GM18507 (cell line): Measurements from ENCODE around the gene RAD9A.
A peak's percentile ranks its signal among the peaks of the same experiment; 100 is the strongest.
"Not testable (repeated sequence)": the region's sequence is repeated elsewhere in the genome, so short reads cannot be mapped to it uniquely, and the experiment has no call there.

Source experiments
- DNase-seq: peaks from one replicate; pipeline ENCODE4 v3.0.0; 2011; ENCODE audit warnings: low read depth; ENCODE audit not compliant: insufficient read length; ENCODE audit errors: extremely low spot score
- FAIRE-seq: peaks from 2 replicates; lab custom pipeline; 2011; peaks lifted over from hg19 to GRCh38; lab: Jason Lieb, UNC

The RAD9A gene

DNA sequence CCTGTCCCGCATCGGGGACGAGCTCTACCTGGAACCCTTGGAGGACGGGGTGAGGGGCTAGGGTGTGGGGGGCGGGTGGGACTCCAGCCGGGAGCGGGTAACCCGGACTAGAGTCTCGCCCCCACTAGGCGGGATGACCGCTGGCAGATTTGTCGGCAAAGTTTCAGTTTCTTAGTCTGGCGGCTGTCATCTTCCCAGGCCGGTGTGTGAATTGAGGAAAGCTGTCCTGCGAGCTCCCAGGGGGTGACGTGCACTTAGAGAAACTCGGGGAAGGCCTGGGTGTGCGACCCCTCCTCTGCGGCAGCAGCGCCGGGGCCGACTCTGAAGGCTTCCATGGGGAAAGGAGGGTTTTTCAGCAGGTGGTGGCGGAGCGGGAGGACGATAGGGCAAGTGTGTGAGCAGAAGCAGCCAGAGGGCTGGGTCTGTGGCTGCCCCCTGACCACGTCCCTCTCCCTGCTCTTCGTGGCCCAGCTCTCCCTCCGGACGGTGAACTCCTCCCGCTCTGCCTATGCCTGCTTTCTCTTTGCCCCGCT lies 463 bp downstream of the RAD9A start:
- FAIRE-seq = no peak
- DNase-seq = no peak

DNA sequence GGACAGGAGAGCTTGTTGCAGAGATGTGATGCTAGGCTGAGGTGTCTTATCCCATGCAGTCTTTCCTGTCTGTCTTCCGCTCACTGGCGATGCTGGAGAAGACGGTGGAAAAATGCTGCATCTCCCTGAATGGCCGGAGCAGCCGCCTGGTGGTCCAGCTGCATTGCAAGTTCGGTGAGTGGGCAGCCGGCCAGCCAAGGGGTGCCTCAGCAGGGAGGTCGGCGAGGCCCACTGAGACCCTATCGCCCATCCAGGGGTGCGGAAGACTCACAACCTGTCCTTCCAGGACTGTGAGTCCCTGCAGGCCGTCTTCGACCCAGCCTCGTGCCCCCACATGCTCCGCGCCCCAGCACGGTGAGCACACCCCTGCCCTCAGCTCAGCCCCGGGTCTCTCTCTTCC lies 1.7 kb downstream of the RAD9A start:
- FAIRE-seq (no peak), DNase-seq (no peak)

DNA sequence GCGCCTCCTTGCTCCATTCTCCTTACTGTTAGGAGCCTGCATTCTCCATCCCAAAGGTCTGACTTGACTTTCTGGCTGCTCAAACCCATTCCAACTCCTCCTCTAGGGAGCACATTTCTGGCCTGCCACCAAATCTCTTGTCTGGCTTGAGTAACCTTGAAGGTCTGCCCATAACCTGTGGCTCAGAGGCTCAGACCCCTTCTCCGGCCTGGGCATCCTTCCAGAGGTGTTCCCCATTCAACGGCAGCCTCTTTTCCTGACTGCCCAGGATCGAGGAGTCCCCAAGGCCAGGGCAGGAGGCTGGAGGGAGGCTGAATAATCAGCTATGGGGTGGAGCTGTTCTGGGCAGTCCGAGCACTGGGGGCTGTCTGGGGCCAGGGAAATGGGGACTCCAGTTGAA lies 2.2 kb downstream of the RAD9A start:
- no peak for DNase-seq
- no peak for FAIRE-seq

DNA sequence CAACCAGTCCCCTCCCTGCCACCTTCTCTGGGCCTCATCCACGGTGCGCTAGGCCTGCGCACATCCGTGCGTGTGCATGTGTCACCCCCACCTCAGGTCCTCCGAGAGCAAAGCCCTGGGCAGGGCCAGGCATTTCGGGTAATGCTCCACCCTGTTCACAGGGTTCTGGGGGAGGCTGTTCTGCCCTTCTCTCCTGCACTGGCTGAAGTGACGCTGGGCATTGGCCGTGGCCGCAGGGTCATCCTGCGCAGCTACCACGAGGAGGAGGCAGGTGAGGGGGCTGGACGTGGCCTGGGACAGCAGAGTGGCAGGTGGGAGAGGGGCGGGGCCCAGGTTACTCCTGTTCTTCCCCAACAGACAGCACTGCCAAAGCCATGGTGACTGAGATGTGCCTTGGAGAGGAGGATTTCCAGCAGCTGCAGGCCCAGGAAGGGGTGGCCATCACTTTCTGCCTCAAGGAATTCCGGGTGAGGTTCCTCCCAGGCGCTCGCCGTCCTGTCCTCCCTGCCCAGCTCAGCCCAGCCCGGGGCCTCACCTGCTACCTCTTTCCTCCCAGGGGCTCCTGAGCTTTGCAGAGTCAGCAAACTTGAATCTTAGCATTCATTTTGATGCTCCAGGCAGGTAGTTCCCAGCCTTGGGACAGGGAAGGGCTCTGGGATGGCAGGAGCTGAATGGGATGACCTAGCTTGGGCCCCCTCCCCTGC lies 3.9 kb downstream of the RAD9A start:
- DNase-seq (no peak), FAIRE-seq (no peak)

DNA sequence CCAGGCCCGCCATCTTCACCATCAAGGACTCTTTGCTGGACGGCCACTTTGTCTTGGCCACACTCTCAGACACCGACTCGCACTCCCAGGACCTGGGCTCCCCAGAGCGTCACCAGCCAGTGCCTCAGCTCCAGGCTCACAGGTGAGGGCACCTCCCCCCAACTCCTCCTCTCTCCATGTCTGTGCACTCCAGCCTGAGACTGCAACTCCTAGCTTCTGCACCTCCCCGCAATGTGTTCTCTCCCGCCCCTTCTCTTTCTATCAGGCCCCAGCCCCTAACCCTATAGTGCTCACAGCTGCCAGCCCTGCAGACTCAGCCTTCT lies 4.4 kb downstream of the RAD9A start:
- FAIRE-seq (no peak), DNase-seq (no peak)

DNA sequence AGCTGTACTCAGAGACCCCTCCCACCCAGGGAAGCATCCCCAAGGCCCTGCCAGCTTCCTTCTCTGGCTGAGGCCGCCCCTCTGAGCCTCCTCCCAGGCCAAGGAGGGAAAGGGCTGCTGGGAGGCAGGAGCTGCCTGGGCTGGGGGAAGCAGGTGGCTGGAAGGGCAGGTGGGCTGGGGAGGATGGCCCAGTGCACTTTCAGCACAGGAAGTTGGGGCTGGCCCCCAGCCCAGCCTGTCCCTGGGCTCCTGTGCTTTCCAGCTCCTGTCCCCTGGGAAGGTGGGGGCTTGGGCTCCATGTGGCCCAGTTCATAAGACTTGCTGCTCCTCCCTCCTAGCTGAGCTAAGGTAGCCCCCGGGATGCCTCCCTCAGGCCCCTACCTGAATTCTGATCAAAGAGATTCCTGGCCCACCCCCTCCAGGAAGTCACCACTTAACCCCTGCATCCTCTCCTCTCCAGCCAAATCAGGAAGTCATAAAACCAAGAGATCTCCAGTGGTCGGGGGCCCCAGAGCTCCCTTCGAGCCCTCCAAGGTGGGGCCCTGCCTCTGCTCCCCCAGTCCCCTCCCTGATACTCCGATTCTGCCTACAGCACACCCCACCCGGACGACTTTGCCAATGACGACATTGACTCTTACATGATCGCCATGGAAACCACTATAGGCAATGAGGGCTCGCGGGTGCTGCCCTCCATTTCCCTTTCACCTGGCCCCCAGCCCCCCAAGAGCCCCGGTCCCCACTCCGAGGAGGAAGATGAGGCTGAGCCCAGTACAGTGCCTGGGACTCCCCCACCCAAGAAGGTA lies 5.0 kb downstream of the RAD9A start:
- DNase-seq = no peak
- no peak for FAIRE-seq

DNA sequence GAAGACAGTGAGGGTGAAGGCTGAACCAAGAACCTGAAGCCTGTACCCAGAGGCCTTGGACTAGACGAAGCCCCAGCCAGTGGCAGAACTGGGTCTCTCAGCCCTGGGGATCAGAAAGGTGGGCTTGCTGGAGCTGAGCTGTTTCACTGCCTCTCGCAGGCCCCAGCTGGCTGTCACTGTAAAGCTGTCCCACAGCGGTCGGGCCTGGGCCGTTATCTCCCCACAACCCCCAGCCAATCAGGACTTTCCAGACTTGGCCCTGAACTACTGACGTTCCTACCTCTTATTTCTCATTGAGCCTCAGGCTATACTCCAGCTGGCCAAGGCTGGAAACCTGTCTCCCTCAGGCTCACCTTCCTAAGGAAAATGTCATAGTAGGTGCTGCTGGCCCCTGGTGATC lies 5.8 kb downstream of the RAD9A start:
- DNase-seq (no peak), FAIRE-seq (no peak)

DNA sequence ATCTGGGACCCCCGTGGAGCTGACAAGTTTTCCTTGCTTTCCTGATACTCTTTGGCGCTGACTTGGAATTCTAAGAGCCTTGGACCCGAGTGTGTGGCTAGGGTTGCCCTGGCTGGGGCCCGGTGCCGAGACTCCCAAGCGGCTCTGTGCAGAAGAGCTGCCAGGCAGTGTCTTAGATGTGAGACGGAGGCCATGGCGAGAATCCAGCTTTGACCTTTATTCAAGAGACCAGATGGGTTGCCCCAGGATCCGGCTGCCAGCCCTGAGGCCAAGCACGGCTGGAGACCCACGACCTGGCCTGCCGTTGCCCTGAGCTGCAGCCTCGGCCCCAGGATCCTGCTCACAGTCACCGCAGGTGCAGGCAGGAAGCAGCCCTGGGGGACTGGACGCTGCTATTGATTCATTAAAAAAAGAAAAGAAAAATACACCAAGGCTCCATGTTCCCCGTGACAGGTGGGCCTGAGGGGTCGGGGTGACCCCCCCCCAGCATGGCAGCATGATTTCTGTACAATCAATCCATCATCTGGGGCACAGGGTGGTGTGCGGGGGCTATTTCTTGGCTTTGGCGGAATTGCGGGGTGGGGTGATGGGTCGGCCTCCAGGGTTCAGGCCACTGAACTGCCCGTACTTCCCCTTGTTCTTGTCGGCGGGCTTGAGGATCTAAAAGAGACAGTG lies 6.3 kb downstream of the RAD9A start:
- DNase-seq = no peak
- FAIRE-seq = no peak

DNA sequence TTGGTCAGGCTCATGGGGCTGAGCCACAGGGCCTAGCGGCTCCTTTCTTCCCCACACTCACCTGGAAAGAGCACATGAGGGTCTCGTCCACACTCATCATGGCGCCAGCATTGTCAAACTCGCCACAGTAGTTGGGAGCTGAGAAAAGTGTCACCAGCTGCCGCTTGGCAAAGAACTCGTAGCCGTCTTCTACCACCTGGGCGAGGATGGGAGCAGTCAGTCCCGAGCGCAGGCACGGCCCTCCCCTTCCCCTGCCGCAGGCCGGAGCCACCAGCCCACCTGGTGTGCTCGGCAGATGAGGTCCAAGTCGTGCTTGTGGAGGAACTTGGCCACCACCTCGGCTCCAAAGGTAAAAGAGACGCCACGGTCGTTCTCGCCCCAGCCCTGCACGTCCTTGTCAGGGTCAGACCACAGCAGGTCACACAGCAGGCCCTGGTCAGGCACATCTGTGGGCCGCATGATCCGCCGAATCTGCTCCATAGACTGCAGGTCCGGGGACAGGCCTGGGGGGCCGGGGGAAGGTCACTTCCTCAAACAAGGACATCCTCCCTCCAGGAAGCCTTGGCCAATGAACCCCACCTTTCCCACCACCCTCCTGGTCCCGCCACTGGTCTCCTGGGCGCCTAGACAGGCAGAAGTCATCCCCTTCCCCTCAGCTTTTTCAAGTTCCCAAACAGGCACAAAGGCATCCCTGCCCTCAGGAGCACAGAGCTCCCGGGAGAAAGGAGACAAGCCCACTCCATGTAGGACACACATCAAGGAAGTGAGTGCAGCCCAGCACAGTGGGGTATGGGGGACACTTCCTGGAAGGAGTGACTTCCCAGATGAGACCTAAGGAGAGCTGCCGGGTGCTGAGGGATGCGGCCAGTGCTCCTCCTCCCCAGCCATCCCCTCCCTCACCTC lies 7.1 kb downstream of the RAD9A start:
- DNase-seq = no peak
- no peak for FAIRE-seq

DNA sequence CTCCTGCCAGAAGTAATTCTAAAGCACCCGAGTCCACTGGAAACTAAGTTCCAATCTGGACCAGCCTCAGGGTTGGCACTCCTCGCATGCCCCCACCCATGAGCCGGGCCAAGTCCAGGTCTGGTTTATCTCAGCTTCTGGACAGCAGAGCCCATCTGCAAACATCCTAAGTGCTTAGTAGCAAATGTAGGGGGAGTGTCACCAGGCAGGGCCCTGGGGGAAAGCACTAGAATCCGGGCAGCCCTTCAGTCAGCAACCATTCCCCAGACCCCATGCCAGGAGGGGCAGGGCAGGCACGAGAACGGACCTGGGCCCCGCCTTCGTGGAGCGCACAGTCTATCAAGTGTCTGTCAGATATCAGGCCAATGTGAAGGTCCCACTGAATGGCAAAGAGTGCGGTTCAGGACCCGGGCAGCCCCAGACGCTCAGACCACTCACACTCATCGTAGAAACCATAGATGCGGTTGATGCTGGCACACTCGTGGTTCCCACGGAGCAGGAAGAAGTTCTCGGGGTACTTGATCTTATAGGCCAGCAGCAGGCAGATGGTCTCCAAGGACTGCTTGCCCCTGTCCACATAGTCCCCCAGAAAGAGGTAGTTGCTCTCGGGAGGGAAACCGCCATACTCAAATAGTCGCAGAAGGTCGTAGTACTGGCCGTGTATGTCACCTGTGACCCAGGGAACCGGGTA lies 8.6 kb downstream of the RAD9A start:
- DNase-seq (no peak), FAIRE-seq (no peak)

DNA sequence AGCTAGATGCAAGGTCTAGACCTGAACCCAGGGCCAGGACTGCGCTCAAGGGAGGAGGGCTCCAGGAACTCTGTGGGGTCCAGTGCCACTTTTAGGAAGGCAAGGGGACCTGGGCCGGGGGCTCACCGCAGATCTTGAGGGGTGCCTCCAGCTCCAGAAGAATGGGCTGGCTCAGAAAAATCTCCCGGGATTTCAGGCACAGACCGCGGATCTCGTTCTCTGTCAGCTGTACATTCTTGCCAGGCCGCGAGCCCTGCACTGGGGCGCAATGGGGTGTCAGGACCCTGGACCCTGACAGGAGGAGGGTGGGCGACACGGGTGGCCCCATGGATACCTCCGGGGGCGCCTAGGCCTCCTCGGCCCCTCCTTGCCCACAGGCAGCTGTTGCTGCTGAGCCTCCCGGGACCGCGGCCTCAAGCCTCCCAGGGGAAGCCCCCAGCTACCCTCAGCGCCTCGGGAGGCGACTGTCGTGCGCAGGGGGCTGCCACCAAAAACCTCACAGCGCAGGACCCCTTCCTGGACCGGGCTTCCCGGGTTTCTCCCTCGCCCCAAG lies 9.2 kb downstream of the RAD9A start:
- no peak for FAIRE-seq

DNA sequence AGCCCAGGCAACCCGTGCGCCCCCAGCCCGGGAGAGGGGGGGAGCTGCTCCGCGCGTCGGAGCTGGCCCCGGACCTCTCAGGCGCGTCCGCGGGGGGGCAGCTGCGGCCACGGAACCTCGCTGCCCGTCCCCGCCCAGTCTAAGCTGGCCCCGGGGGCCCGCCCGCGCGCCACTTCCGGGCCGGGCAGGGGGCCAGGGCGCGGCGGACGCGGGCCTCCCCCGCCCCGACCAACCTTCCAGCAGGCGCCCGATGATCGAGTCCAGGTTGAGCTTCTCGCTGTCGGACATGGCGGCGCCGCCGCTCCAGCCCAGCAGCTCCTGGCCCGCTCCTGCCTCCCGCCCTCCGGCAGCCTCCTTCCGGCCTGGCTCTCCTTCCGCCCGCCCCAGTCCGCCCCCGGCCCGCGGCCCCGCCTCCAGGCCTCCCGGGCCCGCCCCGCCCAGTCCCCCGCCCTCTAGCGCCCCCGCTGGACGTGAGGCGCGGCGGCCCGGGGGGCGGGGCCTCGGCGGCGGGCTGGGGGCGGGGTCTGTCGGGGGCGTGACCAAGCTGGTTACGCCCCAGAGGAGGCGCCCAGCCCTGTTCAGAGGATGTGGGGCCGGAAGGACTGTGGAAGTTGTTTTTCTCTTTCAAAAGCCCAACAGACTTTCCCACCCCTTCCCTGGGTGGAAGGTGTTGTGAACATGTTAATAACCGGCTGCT lies 9.9 kb downstream of the RAD9A start, which contains the start of gene PPP1CA:
TSS of gene PPP1CA (minus strand) at position 364 of the 697 bp plus-strand sequence. CDS start at position 288, 76 bp downstream.
- peak; percentile 94 for DNase-seq
- FAIRE-seq = peak; percentile 95

More for the DNA sequence above, 9.2 kb downstream of the RAD9A start:
- DNase-seq = no peak

DNA sequence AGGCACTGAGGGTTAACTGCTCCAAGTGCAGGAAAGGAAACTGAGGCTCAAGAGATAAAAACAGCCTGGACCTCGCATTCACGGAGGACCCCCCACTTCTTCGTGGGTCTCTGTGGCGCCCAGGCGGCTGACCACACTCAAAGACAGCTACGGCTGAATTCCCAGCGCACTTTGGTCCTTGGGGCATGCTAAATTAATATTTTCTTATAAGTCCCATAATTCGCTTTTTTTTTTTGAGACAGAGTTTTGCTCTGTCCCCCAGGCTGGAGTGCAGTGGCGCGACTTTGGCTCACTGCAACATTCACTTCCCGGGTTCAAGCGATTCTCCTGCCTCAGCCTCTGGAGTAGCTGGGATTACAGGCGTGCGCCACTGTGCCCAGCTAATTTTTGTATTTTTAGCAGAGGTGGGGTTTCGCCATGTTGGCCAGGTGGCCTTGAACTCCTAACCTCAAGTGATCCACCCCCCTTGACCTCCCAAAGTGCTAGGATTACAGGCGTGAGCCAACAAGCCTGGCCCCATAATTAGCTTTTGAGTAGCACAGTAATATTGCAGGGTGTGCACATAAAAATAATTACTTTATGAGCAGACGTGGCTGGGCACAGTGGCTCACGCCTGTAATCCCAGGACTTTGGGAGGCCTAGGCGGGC lies 10.5 kb downstream of the RAD9A start:
- not testable (repeated sequence) for DNase-seq, FAIRE-seq

DNA sequence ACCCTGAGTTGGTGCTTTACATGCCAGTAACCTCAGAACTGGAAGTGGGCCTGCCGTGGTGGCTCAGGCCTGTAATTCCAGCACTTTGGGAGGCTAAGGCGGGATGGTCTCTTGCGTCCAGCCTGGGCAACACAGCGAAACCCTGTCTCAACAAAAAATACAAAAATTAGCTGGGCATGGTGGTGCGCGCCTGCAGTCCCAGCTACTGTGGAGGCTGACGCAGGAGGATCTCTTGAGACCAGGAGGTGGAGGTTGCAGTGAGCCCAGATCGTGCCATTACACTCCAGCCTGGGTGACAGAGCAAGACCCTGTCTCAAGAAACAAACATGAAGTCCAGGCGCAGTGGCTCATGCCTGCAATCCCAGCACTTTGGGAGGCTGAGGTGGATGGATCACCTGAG lies 11.3 kb downstream of the RAD9A start:
- FAIRE-seq, DNase-seq: not testable (repeated sequence)

DNA sequence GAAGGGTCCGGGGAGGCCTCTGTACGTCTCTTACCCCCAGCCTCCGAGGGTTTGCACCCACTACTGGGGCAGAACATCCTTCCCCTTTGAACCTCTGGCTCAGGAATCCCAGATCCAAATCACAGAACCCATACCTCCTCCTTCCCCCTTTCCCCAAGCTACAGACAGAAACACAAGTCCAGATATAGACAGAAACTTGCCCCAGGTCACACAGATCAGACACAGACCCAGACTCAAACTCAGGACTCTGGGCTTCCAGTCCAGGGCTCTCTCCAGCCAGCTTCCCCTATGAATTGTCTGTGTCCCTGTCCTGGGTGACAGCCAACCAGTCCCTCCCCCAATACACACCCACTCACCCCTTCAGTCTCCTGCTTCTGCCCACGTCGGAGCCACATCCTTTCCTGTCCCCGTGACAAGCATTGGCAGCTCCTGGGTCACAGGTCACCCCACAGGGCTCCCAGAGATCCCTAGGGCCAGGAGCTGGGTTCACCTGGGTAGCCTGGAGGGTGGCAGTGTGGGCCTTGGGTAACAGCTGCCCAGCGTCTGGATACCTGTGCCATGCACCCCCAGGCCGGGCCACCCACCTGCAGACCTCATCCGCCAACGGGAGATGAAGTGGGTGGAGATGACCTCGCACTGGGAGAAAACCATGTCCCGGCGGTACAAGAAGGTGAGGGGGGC lies 12.9 kb downstream of the RAD9A start:
- no peak for DNase-seq
- FAIRE-seq = peak; percentile 60

DNA sequence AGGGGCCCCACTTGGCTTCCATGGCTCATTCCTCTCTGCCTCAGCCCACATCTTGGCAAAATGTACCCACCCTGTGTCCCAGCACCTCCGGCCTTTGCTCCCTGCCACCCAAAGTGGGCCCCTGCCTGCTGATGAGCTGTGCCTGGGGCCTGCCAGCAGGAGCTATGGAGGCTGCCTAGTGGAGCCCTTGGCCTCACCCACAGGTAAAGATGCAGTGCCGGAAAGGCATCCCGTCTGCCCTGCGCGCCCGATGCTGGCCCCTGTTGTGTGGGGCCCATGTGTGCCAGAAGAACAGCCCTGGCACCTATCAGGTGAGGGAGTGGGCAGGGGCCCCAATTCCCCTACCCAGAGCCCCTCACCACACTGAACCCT lies 13.4 kb downstream of the RAD9A start:
- DNase-seq (no peak), FAIRE-seq (no peak)
